Stimulated activated CD8-positive, alpha-beta memory T cell treated with anti-CD3 and anti-CD28 coated beads, Interleukin-12 subunit alpha, Interleukin-12 subunit beta, amount 100 ng/mL, for 24 hours (primary cell): Measurements from ENCODE around the gene GBGT1.

Experiments
- DNase-seq: peaks from one replicate; pipeline ENCODE4 v3.0.0-alpha.2; 2020; ENCODE audit errors: extremely low read depth

The GBGT1 gene

DNA sequence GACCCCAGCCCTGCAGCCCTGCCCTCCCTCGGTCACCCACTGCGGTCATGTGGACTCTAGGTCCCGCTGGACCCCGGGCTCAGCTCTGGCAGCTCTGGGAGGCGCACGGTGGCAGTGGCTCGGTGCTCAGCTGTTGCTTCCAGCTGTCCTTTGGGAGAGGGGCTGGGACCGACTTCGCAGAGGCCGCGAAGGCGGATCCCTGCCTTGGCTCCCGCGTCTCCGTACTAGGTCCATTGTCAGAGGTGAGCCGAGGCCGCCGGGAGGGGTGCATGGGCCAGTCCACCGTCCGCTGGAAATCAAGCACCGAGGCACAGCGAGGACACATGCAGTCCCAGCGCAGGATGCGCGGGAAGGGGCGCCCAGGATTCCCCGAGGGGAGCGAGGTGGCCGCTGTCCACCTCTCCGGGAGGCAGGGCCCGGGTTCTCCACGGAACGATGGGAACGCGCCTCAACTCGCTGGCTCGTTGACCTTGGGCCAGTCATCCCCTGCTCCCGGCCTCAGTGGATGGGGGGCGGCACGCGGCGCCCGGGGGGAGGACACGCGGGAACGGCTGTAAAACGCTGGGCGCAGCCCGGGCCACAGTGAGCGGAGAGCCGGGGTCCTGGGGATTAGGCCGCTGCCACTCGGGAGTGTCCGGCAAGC lies 732 bp downstream of the GBGT1 start:
- DNase-seq, result no peak

DNA sequence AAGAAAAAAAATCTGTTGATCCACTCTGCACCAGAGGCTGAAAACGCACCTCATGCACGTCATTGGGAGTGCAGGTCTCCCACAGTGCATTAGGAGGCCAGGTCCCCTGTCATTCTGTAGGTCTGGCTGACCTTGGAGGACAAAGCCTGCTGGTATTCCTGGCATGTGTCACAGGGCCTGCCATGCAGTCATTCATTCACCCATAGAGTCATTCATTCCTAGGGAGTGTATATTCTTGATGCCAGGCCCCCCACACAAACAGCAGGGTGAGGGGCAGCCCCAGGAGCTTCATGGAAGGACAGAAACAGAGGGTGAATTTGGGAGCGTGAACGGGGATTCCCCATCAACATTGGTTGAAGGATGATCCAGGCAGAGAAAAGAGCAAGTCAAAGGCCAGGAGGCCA lies 2.2 kb downstream of the GBGT1 start:
- DNase-seq, result no peak

GRCh38 chr9:133160742-133161546 lies 2.8 kb downstream of the GBGT1 start:
- DNase-seq, result no peak

- DNase-seq, result no peak
These were observed 5.0 kb downstream of the GBGT1 start for GRCh38 chr9:133158695-133159094.

DNA sequence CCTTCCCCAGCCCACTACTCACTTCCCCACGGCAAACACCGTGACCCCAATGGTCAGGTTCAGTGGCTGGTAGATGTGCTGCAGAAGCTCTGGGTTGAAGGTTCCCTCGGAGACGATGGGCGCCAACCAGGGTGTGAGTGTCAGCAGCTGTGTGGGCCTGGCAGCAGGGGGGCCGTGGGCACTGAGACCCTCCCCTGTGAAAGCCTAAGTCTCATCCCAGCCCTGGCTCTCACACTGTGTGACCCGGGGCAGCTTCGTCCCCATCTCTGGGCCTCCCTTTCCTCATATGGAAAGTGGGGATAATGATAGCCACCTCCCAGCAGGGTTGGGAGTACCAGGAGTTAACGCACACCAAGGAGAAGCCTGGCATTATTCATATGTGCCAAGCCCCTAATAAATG lies 8.6 kb downstream of the GBGT1 start:
- DNase-seq, result no peak

DNA sequence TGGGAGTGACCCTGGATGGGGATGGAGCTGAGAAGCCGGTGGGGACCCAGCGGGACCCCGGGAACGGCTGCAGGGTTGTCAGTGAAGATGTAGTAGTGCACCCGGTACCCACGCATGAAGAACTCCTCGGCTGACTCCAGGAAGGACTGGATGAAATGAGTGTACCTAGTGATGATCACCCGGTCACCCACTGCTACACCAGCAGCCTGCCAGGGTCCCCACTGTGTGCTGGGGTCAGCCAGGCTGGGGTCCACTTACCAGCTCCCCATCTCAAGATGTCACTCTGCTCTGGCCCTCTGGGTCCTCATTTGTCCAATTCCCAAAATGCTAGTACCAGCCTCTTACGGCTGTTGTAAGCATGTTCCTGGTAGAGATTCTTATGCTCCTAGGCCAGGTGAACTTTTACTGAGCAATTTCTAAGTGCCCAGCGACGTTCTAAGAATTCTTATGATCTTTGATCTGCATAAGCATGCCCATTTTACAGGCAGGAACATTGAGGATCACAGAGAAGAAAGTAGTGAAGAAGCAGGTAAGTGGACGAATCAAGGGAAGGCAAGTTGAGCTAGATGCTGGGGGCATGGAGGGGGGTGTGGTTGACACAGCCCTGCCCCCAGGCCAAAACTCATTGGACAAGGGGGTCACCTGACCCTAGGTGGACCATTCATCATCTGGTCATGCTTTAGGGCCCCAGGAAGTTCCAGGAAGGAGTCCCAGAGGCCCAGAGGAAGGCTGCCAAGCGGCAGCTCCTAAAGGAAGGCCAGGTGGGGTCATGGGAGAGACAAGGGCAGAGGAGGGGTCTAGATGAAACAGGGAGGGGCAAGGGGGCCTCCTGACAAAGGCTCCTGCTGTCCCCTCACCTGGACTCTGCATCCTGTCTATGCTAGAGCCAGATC lies 9.4 kb downstream of the GBGT1 start:
- DNase-seq, result no peak

DNA sequence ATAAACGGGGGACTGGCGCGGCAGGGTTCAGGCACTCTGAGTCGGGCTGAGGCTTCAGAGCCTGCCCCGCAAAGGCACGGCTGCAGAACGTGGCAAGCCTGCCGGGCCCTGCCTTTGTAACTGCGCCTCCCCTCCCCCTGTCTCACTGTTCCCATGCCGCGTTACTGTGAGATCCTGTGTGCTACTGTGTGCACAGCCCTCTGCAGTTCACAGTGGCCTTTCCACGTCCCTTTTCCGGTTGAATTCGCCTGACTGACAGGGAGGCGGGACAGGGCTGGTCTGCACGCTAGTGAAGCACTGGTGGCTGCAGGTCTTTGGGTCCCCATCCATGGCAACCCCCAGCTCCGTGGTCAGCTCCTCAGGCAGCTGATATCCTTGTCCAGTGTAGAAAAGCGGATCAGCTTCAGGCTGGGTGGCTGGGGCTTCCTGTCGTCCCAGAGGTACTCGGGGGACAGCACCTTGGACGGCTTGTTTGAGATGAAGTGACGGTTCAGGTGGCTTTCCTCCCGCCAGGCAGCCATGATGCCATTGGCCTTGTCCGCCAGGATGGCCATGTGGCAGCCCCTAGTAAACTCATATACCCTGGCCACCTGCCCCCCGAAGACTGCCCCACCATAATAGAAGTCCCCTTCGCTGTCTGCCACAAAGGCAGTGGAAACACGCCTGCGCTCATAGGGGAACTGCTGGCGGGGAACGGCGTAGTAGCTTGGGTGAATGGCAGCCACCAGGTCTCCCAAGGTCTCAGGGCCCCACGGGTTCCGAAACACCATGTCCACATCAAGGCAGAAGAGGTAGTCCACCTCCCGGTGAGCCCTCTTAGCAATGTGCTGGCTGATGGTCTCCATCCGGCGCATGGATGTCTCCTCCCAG lies 10.3 kb downstream of the GBGT1 start:
- no peak for DNase-seq

- no peak for DNase-seq
These were observed 11.9 kb downstream of the GBGT1 start for GRCh38 chr9:133151601-133152525.

DNA sequence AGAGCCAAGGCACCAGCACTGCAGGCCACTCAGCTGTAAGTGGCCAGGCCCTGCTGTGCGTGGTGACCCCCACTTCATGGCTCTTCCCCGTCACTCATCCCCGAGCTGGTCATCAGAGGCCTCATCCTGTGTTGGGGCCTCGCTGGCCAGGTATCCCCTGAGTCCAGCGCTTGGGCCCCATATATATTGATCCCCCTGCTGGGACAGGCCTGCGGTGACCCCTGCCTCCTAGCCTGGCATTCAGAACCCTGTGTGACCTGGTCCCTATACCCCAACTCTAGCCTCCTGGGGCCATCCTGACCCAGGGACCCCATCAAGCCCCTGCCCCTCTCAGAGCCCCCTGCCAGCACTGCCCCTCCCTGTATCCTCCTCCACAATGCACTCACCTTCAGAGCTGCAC lies 12.7 kb downstream of the GBGT1 start:
- DNase-seq, result no peak

DNA sequence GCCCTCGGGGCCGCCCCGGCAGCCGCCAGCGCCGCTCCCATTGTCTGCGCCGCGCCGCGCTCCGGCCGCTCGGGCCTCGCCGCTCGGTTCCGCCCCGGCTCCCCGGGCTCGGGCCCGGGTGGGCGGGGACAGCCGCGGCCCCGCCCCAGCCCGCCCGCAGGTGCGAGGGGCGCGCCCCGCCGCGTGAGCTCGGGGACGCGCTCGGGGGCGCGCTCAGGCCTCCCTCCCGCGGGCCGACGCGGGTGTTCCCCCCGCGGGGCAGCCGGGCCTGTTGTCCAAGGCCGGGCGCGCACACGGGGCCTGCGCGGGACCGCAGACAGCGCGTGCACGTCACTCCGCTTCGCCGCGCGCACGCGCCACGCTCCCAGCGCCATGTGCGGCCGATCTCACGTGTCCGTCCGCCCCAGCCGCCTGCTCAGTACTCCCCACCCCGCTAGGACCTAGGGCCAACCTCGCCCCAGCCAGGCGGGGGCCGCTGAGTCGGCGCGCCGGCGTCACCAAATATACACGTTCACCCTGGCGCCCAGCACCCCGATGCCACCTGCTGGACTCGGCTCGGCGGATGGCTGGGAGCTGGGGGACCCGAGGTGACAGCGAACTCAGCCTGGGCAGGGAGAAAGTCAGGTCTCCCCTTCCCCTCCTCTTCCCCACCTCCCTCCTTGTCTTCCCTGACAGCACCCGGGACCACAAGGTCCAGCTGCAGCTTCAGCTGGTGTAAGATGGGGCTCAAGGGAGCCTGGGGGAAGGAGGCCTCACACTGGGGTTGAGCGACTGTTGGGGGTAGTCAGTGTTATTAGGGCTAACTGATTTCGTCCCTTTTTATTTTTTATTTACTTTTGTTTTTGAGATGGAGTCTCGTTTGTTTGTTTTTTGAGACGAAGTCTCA lies 14.3 kb downstream of the GBGT1 start:
- DNase-seq, result no peak

DNA sequence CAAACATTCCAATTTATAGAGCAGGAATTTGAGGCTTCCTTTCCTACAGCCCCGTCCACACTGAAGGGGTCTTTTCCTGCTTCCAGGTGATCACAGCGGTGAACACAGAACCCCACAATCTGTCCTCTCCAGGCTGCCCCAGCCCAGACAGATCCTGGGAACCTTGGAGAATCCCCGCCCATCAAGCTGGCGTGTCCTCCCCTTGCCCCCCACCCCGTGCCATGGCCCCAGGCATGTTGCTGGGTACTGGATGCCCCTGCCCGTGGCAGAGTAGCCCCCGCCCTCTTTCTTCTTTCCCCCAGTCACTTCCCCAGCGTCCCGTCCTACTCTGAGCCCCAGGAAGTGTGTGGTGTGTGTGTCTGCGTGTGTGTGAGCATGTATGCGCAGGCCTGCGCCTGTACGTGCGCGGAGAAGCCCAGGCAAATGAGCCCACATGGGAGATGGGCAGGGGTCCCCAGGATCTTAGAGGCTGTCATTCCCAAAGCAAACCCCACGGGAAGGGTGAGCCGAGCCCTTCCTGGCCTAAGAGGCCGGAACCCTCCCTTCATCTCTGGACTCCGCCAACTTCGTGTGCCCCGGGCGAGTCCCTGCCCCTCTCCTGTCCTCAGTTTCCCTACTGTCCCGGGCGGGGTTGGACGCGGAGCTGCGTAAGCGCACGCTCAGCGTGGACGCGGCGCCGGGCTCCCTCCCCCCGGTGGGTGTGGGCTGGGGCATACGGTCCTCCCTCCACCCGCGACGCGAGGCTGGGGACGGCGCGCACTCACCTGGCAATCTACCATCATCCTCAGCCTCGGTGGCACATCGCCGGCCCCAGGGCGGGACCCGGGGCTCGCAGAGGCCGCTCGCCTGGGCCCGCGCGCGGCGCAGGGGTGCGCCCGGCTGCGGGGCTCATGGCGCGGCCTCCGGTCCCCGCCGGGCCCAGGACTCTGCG lies 15.2 kb downstream of the GBGT1 start:
- DNase-seq, result no peak

- DNase-seq, result no peak
These were observed 16.1 kb downstream of the GBGT1 start for GRCh38 chr9:133147412-133148198.

- DNase-seq, result no peak
These were observed 16.8 kb downstream of the GBGT1 start for GRCh38 chr9:133146746-133147411.

- DNase-seq, result no peak
These were observed 18.5 kb downstream of the GBGT1 start for GRCh38 chr9:133144904-133145851.

DNA sequence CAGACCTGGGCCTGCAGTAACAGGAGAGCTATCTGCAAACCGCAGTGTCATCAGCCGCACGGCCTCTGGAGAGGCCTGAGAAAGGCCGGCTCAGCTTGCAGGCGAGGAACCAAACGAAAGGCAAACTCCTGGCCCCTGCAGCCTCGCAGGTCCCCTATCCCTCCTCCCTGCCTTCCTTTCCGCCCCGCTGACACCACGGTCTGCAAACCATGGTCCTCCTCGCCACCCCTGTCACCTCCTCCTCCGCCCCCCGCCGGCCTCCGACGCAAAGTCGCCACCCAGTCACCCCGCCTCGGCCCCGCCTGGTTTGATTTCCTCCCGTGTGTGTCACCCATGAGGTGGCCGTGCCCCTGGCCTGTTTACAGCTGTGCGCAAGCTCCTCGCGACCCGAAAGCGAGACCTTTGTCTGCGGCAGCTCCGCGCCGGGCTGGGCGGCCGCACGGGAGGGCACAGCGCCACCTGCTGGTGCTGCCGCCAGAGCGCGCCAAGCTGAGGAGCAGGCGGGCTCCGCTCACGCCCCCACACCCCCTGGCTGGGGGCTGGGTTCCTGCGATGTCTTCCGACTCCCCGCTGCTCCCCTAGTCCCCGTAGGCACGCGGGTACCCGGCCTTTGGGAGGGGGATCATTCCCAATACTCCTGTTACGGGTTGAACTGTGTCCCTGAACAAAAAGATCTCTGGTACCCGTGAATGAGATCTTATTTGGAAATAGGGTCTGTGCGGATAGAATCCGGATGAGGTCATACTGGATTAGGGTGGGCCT lies 19.4 kb downstream of the GBGT1 start:
- peak; percentile 88 for DNase-seq
